Measurements from ENCODE around the gene CHRNB2.
"Not testable (repeated sequence)": the region's sequence is repeated elsewhere in the genome, so short reads cannot be mapped to it uniquely, and the experiment has no call there.

CHRNB2 gene

DNA sequence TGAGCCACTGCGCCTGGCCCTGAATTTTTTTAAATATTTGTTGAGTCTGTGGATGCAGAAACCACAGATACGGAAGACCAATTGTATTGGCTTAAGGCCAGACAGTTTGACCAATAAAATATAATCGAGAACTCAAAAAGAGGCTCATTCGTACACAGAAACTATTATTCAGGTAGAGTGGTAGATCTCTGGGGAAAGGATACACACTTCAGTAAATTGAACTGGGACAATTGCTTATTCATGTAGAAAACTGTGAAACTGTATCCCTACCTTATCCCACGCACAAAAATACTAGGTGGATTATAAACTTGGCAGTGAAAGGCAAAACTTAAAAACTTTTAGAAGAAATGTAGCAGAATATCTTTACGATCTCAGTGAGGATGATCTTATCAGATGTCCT, 40.4 kb upstream of the CHRNB2 start:
- H3K27me3 Mint-ChIP-seq (ENCODE audit: low read depth) = peaks cover 4% of the 10 kb centered on the region
- no peaks in the 10 kb centered on the region for H3K36me3 Mint-ChIP-seq (ENCODE audit: low read depth)
- no peak overlapping the region for H3K27ac Mint-ChIP-seq
- no peaks in the 10 kb centered on the region for H3K9me3 Mint-ChIP-seq
- TF ChIP-seq, protein P1, sequence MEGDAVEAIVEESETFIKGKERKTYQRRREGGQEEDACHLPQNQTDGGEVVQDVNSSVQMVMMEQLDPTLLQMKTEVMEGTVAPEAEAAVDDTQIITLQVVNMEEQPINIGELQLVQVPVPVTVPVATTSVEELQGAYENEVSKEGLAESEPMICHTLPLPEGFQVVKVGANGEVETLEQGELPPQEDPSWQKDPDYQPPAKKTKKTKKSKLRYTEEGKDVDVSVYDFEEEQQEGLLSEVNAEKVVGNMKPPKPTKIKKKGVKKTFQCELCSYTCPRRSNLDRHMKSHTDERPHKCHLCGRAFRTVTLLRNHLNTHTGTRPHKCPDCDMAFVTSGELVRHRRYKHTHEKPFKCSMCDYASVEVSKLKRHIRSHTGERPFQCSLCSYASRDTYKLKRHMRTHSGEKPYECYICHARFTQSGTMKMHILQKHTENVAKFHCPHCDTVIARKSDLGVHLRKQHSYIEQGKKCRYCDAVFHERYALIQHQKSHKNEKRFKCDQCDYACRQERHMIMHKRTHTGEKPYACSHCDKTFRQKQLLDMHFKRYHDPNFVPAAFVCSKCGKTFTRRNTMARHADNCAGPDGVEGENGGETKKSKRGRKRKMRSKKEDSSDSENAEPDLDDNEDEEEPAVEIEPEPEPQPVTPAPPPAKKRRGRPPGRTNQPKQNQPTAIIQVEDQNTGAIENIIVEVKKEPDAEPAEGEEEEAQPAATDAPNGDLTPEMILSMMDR (IDR thresholded peaks at IDR 0.05; ENCODE audit: unreplicated experiment in 3 of 3) = no peak
- H3K4me3 Mint-ChIP-seq = no peak overlapping the region
- H3K4me1 Mint-ChIP-seq = no peaks in the 10 kb centered on the region

DNA sequence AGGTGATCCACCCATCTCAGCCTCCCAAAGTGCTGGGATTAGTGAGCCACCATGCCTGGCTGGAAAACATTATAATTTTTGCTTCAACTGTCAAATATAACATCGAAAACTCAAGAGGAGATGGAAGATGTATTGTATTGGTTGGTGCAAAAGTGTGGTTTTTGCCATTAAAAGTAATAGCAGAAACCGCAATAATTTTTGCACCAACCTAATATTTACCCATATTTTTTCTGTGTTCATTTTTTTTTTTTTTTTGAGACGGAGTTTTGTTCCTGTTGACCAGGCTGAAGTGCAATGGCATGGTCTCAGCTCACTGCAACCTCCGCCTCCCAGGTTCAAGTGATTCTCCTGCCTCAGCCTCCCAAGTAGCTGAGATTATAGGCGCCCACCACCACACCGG, 38.3 kb upstream of the CHRNB2 start:
- no peaks in the 10 kb centered on the region for H3K4me1 Mint-ChIP-seq
- H3K27ac Mint-ChIP-seq = no peak overlapping the region
- H3K9me3 Mint-ChIP-seq = no peaks in the 10 kb centered on the region
- no peak overlapping the region for H3K4me3 Mint-ChIP-seq
- peaks cover 8% of the 10 kb centered on the region for H3K27me3 Mint-ChIP-seq (ENCODE audit: low read depth)
- TF ChIP-seq, protein P1 (IDR thresholded peaks at IDR 0.05; ENCODE audit: unreplicated experiment in 3 of 3) = no peak
- H3K36me3 Mint-ChIP-seq (ENCODE audit: low read depth) = no peaks in the 10 kb centered on the region

DNA sequence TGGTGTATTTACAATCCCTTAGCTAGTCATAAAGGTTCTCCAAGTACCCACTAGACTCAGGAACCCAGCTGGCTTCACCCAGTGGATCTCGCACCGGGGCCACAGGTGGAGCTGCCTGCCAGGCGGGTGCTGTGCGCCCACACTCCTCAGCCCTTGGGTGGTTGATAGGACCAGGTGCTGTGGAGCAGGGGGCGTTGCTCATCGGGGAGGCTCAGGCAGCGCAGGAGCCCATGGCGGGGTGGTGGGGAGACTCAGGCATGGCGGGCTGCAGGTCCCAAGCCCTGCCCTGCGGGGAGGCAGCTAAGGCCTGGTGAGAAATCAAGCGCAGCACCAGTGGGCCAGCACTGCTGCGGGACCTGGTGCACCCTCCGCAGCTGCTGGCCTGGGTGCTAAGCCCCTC, 35.6 kb upstream of the CHRNB2 start:
- H3K4me3 Mint-ChIP-seq; H3K4me1 Mint-ChIP-seq; H3K27ac Mint-ChIP-seq; H3K9me3 Mint-ChIP-seq; H3K36me3 Mint-ChIP-seq (ENCODE audit: low read depth): not testable (repeated sequence)
- peaks cover 23% of the 10 kb centered on the region for H3K27me3 Mint-ChIP-seq (ENCODE audit: low read depth)

DNA sequence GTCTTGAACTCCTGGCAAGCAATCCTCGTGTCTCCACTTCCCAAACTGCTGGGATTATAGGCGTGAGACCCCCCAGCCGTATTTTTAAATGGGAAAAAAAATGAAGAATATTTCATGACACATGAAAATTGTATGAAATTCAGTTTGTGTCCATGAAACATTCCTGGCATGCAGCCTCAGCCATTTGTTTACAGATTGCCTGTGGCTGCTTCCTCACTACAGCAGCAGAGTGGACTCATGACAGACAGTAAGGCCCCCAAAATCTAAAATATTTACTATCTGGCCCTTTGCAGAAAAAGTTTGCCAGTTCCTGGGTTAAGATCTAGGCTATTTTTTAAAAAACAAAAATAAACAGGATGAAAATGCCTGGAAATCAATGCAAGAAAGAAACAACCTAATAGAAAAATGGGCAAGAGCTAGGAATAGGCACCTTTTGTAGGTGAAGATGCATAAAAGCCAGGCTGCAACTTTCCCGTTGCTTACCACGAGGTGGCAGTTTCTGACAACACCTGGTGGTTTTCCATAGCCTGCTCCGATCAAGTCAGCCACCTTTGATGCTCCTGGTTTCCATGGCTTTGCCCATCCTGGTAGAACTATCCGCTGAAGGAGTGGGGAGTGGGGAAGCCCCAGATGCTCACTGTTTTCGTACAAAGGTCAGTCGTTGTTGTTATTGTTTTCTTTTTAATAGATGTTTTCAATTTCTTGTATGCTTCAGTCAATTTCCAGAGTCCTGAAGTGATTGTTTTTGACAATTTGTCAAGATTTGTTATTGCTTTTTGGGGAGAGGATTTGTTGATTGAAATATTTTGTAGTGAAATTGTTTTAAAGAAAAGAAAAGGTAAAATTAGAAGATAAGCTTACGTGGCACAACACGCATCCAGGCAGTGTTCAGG, 33.4 kb upstream of the CHRNB2 start:
- H3K36me3 Mint-ChIP-seq (ENCODE audit: low read depth) = no peaks in the 10 kb centered on the region
- H3K4me3 Mint-ChIP-seq = no peak overlapping the region
- H3K27ac Mint-ChIP-seq = no peak overlapping the region
- TF ChIP-seq, protein P1 (IDR thresholded peaks at IDR 0.05; ENCODE audit: unreplicated experiment in 3 of 3) = peak; percentile 41 to 51 (median 47)
- peaks cover 4% of the 10 kb centered on the region for H3K9me3 Mint-ChIP-seq
- no peaks in the 10 kb centered on the region for H3K4me1 Mint-ChIP-seq
- H3K27me3 Mint-ChIP-seq (ENCODE audit: low read depth) = peaks cover 34% of the 10 kb centered on the region

DNA sequence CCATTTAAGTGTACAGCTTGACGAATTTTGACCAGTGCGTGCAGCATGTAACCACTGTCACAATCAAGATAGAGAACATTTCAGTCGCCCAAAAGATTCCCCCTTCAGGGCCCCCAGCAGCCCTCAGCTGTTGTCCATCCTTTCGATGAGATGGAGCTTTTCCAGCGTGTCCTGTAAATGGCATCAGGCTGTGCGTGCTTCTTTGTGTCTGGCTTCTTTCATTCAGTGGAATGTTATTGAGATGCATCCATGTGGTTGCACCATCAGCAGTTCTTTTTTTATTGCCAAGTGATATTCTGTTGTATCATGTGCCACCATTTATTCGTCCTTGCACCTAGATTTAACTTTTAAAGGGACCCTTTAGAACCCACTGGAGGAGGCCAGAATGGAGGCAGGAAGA, 31.0 kb upstream of the CHRNB2 start:
- no peaks in the 10 kb centered on the region for H3K36me3 Mint-ChIP-seq (ENCODE audit: low read depth)
- H3K4me1 Mint-ChIP-seq = no peaks in the 10 kb centered on the region
- TF ChIP-seq, protein P1 (IDR thresholded peaks at IDR 0.05; ENCODE audit: unreplicated experiment in 3 of 3) = no peak
- peaks cover 46% of the 10 kb centered on the region for H3K27me3 Mint-ChIP-seq (ENCODE audit: low read depth)
- H3K4me3 Mint-ChIP-seq = no peak overlapping the region
- H3K27ac Mint-ChIP-seq = no peak overlapping the region
- H3K9me3 Mint-ChIP-seq = peaks cover 4% of the 10 kb centered on the region

DNA sequence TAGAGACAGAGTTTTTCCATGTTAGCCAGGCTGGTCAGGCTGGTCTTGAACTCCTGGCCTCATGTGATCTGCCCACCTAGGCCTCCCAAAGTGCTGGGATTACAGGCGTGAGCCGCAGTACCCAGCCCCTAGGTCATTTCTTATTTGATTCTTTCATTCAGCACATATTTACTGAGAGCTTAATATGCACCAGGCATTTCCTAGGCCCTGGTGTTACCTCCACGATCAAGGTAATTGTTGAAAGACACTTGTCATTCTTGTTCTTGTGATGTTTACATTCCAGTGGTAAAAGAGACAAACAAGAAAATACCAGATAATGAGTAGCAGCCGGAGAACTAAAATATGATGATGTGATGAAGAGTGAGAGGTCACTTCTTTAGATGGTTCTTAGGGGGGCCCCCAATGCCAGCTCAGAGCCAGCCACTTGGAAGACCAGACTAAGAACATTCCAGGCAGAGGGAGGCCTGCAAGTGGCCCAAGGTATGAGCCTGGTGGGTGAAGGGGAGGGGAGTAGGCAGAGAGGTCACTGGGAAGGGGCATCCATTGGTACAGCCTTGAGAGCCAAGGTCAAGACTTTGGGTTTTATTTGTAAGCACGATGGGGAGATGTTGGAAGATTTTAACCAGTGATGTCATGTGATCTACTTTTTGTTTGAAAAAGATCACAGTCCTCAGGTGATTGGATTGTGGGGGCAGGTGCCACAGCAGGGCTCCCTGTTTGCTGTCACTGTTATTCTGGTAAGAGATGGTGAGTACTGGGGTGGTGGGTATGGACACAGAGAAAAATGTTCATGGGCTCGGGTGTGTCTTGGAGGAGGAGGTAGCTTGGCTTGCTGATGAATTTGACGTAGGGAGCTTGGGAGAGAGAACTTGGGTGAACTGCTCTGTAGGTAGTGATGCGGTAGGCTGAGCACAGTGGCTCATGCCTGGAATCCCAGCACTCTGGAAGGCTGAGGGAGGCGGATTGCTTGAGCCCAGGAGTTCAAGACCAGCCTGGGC, 27.8 kb upstream of the CHRNB2 start:
- Mint-ChIP-seq H3K27me3 (ENCODE audit: low read depth) (peaks cover 48% of the 10 kb centered on the region), H3K4me1 (no peaks in the 10 kb centered on the region), H3K9me3 (peaks cover 4% of the 10 kb centered on the region), H3K36me3 (ENCODE audit: low read depth) (no peaks in the 10 kb centered on the region), H3K4me3 (no peak overlapping the region), H3K27ac (no peak overlapping the region)
- TF ChIP-seq, protein P1 (IDR thresholded peaks at IDR 0.05; ENCODE audit: unreplicated experiment in 3 of 3) = no peak

All from nephron (organoid).